Activated B cell treated with CpG ODN at 0.5 μM for 24 hours (primary cell): ENCODE data around the gene LRRC3. TPM values are rescaled to one million over a fixed set of nuclear protein-coding genes. Genes with fewer than 3 reads are reported as not detected.
"Not testable (repeated sequence)": the region's sequence is repeated elsewhere in the genome, so short reads cannot be mapped to it uniquely, and the experiment has no call there.

ENCODE experiments used
- ATAC-seq: fragments of 200-7000 bp; cut with Tn5 transposase; one replicate; pipeline ENCODE4 v1.10.0; 2021; ENCODE audit warnings: low read depth, mild to moderate bottlenecking, moderate library complexity
- CTCF ChIA-PET: fragments of 350-600 bp; sonication (Branson Sonifier 250); formaldehyde crosslinking; loops from one replicate; lab custom pipeline; 2021; ENCODE audit warnings: antibody characterized with exemption; lab: Charles Lee
- POLR2A ChIA-PET: fragments of 350-600 bp; sonication (Branson Sonifier 250); formaldehyde crosslinking; loops from one replicate; lab custom pipeline; 2021; ENCODE audit warnings: antibody characterized with exemption; lab: Charles Lee
- DNase-seq: peaks from one replicate; pipeline ENCODE4 v3.0.0; 2022
- H3K27ac Mint-ChIP-seq: one replicate; pipeline ENCODE4 v1.8.0; 2020; ENCODE audit warnings: mixed read lengths
- H3K27me3 Mint-ChIP-seq: one replicate; pipeline ENCODE4 v1.8.0; 2021; ENCODE audit warnings: mixed read lengths
- H3K36me3 Mint-ChIP-seq: one replicate; pipeline ENCODE4 v1.8.0; 2021; ENCODE audit warnings: low read depth, mixed read lengths
- H3K4me1 Mint-ChIP-seq: one replicate; pipeline ENCODE4 v1.8.0; 2021; ENCODE audit warnings: mixed read lengths
- H3K4me3 Mint-ChIP-seq: one replicate; pipeline ENCODE4 v1.8.0; 2020; ENCODE audit warnings: mild to moderate bottlenecking, mixed read lengths
- H3K9me3 Mint-ChIP-seq: one replicate; pipeline ENCODE4 v1.8.0; 2020; ENCODE audit warnings: mixed read lengths
- CTCF ChIP-seq: fragments of 200-600 bp; IDR thresholded peaks from one replicate; pipeline ENCODE4 v1.8.0; 2022; ENCODE audit warnings: antibody characterized with exemption, mild to moderate bottlenecking
- intact Hi-C: fragments of 100-400 bp; cut with micrococcal nuclease; formaldehyde crosslinking; loops from one replicate; pipeline ENCODE4 v1.15.1; 2024
- total RNA-seq: library from RNA; stranded (reverse); gene quantifications from 2 replicates; pipeline ENCODE4 v1.2.3, GENCODE V29; 2022

LRRC3 gene
- total RNA-seq, 1 donor from 2014 or later, result 1.00 TPM

- Mint-ChIP-seq H3K36me3 (no peaks in the 10 kb centered on the region), H3K9me3 (no peaks in the 10 kb centered on the region), H3K27ac (no peak overlapping the region), H3K4me3 (no peak overlapping the region), H3K4me1 (peaks cover 4% of the 10 kb centered on the region), H3K27me3 (peaks cover 4% of the 10 kb centered on the region)
- ChIA-PET POLR2A (no interaction called here), CTCF (no interaction called here)
- no peak for TF ChIP-seq CTCF
- no peak for DNase-seq
- no peak for ATAC-seq
- intact Hi-C loops, result loop anchor here (2.0 kb wide), 3 partner anchors 175 to 673 kb away; partner anchors contain the start of gene TRAPPC10
These were observed 23.0 kb downstream of the LRRC3 start for GRCh38 chr21:44478124-44478800.

GRCh38 chr21:44478801-44479167 lies 23.5 kb downstream of the LRRC3 start:
- DNase-seq (no peak), ATAC-seq (no peak)
- intact Hi-C loops, result loop anchor here (1.0 to 2.0 kb wide), 4 partner anchors 139 to 674 kb away; partner anchors contain the start of genes CFAP410 and TRAPPC10
- H3K9me3 Mint-ChIP-seq, result no peaks in the 10 kb centered on the region
- no peak for TF ChIP-seq CTCF
- ChIA-PET POLR2A (no interaction called here), CTCF (no interaction called here)
- no peaks in the 10 kb centered on the region for H3K36me3 Mint-ChIP-seq
- no peak overlapping the region for H3K27ac Mint-ChIP-seq
- no peak overlapping the region for H3K4me3 Mint-ChIP-seq
- H3K27me3 Mint-ChIP-seq, result peaks cover 4% of the 10 kb centered on the region
- peaks cover 4% of the 10 kb centered on the region for H3K4me1 Mint-ChIP-seq

- CTCF ChIA-PET, H3K4me3 Mint-ChIP-seq, H3K36me3 Mint-ChIP-seq, H3K4me1 Mint-ChIP-seq, ATAC-seq, H3K27ac Mint-ChIP-seq, H3K27me3 Mint-ChIP-seq, POLR2A ChIA-PET, H3K9me3 Mint-ChIP-seq: not testable (repeated sequence)
- peak; percentile 34 for DNase-seq
- intact Hi-C loops, result loop anchor here (1.0 to 2.0 kb wide), 4 partner anchors 140 to 675 kb away; partner anchors contain the start of genes CFAP410 and TRAPPC10
These were observed 24.4 kb downstream of the LRRC3 start for GRCh38 chr21:44479556-44480199.

GRCh38 chr21:44480200-44481053 lies 25.1 kb downstream of the LRRC3 start:
- peaks cover 4% of the 10 kb centered on the region for H3K27me3 Mint-ChIP-seq
- no peaks in the 10 kb centered on the region for H3K36me3 Mint-ChIP-seq
- H3K4me3 Mint-ChIP-seq, result no peak overlapping the region
- no peaks in the 10 kb centered on the region for H3K9me3 Mint-ChIP-seq
- peaks cover 4% of the 10 kb centered on the region for H3K4me1 Mint-ChIP-seq
- ATAC-seq, result no peak
- POLR2A ChIA-PET, result no interaction called here
- no peak for DNase-seq
- no peak for TF ChIP-seq CTCF
- CTCF ChIA-PET, result no interaction called here
- intact Hi-C loops, result no loop called here
- no peak overlapping the region for H3K27ac Mint-ChIP-seq

GRCh38 chr21:44482581-44483287 lies 27.4 kb downstream of the LRRC3 start:
- ChIA-PET CTCF (no interaction called here), POLR2A (no interaction called here)
- H3K4me1 Mint-ChIP-seq, result peaks cover 4% of the 10 kb centered on the region
- no peak overlapping the region for H3K27ac Mint-ChIP-seq
- intact Hi-C loops, result no loop called here
- TF ChIP-seq CTCF, result no peak
- no peaks in the 10 kb centered on the region for H3K36me3 Mint-ChIP-seq
- ATAC-seq (no peak), DNase-seq (no peak)
- H3K9me3 Mint-ChIP-seq, result peaks cover 2% of the 10 kb centered on the region
- H3K4me3 Mint-ChIP-seq, result no peak overlapping the region
- peaks cover 4% of the 10 kb centered on the region for H3K27me3 Mint-ChIP-seq
